ENCODE data around the gene FSTL5. TPM values are rescaled to one million over a fixed set of nuclear protein-coding genes. Genes with fewer than 3 reads are reported as not detected.

The FSTL5 gene
- total RNA-seq, 2 experiments from 2014 or later: not detected

- Mint-ChIP-seq H3K4me3 (no peak overlapping the region), H3K27ac (no peak overlapping the region), H3K36me3 (no peaks in the 10 kb centered on the region), H3K9me3 (ENCODE audit: low read depth) (peaks cover 2% of the 10 kb centered on the region), H3K4me1 (no peaks in the 10 kb centered on the region), H3K27me3 (no peaks in the 10 kb centered on the region)
- no peak for ATAC-seq
- no peak for DNase-seq
- CTCF ChIA-PET: no interaction called here
These were observed 336.8 kb downstream of the FSTL5 start for GRCh38 chr4:161827013-161827412.

- no peak for ATAC-seq
- Mint-ChIP-seq H3K36me3 (no peaks in the 10 kb centered on the region), H3K27me3 (no peaks in the 10 kb centered on the region), H3K4me3 (no peak overlapping the region), H3K4me1 (no peaks in the 10 kb centered on the region), H3K27ac (no peak overlapping the region), H3K9me3 (ENCODE audit: low read depth) (peaks cover 2% of the 10 kb centered on the region)
- CTCF ChIA-PET: no interaction called here
- DNase-seq: no peak
These were observed 340.4 kb downstream of the FSTL5 start for GRCh38 chr4:161823450-161823849.

GRCh38 chr4:161822174-161822573 is 341.6 kb downstream of the FSTL5 start:
- Mint-ChIP-seq H3K27ac (no peak overlapping the region), H3K4me3 (no peak overlapping the region), H3K9me3 (ENCODE audit: low read depth) (no peaks in the 10 kb centered on the region), H3K36me3 (no peaks in the 10 kb centered on the region), H3K4me1 (no peaks in the 10 kb centered on the region), H3K27me3 (no peaks in the 10 kb centered on the region)
- ATAC-seq: no peak
- no peak for DNase-seq
- CTCF ChIA-PET: no interaction called here

- Mint-ChIP-seq H3K36me3 (no peaks in the 10 kb centered on the region), H3K4me3 (no peak overlapping the region), H3K27me3 (no peaks in the 10 kb centered on the region), H3K4me1 (no peaks in the 10 kb centered on the region), H3K27ac (no peak overlapping the region), H3K9me3 (ENCODE audit: low read depth) (peaks cover 4% of the 10 kb centered on the region)
- CTCF ChIA-PET: no interaction called here
- ATAC-seq (no peak), DNase-seq (no peak)
These were observed 345.9 kb downstream of the FSTL5 start for GRCh38 chr4:161817914-161818313.

- no peak for ATAC-seq
- no peaks in the 10 kb centered on the region for H3K4me1 Mint-ChIP-seq
- CTCF ChIA-PET: no interaction called here
- no peak for DNase-seq
- no peak overlapping the region for H3K27ac Mint-ChIP-seq
- H3K9me3 Mint-ChIP-seq (ENCODE audit: low read depth): peaks cover 4% of the 10 kb centered on the region
- no peak overlapping the region for H3K4me3 Mint-ChIP-seq
- H3K36me3 Mint-ChIP-seq: no peaks in the 10 kb centered on the region
- no peaks in the 10 kb centered on the region for H3K27me3 Mint-ChIP-seq
These were observed 346.8 kb downstream of the FSTL5 start for GRCh38 chr4:161816958-161817357.

GRCh38 chr4:161815841-161816240 is 348.0 kb downstream of the FSTL5 start:
- Mint-ChIP-seq H3K27me3 (no peaks in the 10 kb centered on the region), H3K36me3 (no peaks in the 10 kb centered on the region), H3K27ac (no peak overlapping the region), H3K4me3 (no peak overlapping the region), H3K4me1 (no peaks in the 10 kb centered on the region), H3K9me3 (ENCODE audit: low read depth) (peaks cover 4% of the 10 kb centered on the region)
- no peak for ATAC-seq
- DNase-seq: no peak
- CTCF ChIA-PET: no interaction called here

- H3K27ac Mint-ChIP-seq: no peak overlapping the region
- no peak overlapping the region for H3K4me3 Mint-ChIP-seq
- CTCF ChIA-PET: no interaction called here
These were observed 349.9 kb downstream of the FSTL5 start for GRCh38 chr4:161813889-161814288.

GRCh38 chr4:161813389-161813788 is 350.4 kb downstream of the FSTL5 start:
- Mint-ChIP-seq H3K27me3 (no peaks in the 10 kb centered on the region), H3K36me3 (no peaks in the 10 kb centered on the region), H3K4me3 (no peak overlapping the region), H3K4me1 (no peaks in the 10 kb centered on the region), H3K27ac (no peak overlapping the region), H3K9me3 (ENCODE audit: low read depth) (peaks cover 6% of the 10 kb centered on the region)
- DNase-seq (no peak), ATAC-seq (no peak)
- CTCF ChIA-PET: no interaction called here

More at GRCh38 chr4:161813889-161814288, 349.9 kb downstream of the FSTL5 start:
- Mint-ChIP-seq H3K4me1 (no peaks in the 10 kb centered on the region), H3K27me3 (no peaks in the 10 kb centered on the region), H3K9me3 (ENCODE audit: low read depth) (peaks cover 6% of the 10 kb centered on the region), H3K36me3 (no peaks in the 10 kb centered on the region)
- no peak for ATAC-seq
- no peak for DNase-seq

GRCh38 chr4:161803171-161803570 is 360.6 kb downstream of the FSTL5 start:
- no peak for DNase-seq
- no peak for ATAC-seq
- CTCF ChIA-PET: no interaction called here
- no peaks in the 10 kb centered on the region for H3K4me1 Mint-ChIP-seq
- no peak overlapping the region for H3K4me3 Mint-ChIP-seq
- no peaks in the 10 kb centered on the region for H3K27me3 Mint-ChIP-seq
- no peak overlapping the region for H3K27ac Mint-ChIP-seq
- no peaks in the 10 kb centered on the region for H3K36me3 Mint-ChIP-seq
- H3K9me3 Mint-ChIP-seq (ENCODE audit: low read depth): peaks cover 11% of the 10 kb centered on the region

GRCh38 chr4:161799710-161800109 is 364.1 kb downstream of the FSTL5 start:
- H3K9me3 Mint-ChIP-seq (ENCODE audit: low read depth): no peaks in the 10 kb centered on the region
- H3K27ac Mint-ChIP-seq: no peak overlapping the region
- no peak overlapping the region for H3K4me3 Mint-ChIP-seq
- no peaks in the 10 kb centered on the region for H3K36me3 Mint-ChIP-seq
- ATAC-seq (no peak), DNase-seq (no peak)
- no peaks in the 10 kb centered on the region for H3K27me3 Mint-ChIP-seq
- CTCF ChIA-PET: no interaction called here
- no peaks in the 10 kb centered on the region for H3K4me1 Mint-ChIP-seq

GRCh38 chr4:161792991-161793390 is 370.8 kb downstream of the FSTL5 start:
- Mint-ChIP-seq H3K27me3 (no peaks in the 10 kb centered on the region), H3K36me3 (no peaks in the 10 kb centered on the region), H3K27ac (no peak overlapping the region), H3K9me3 (ENCODE audit: low read depth) (no peaks in the 10 kb centered on the region), H3K4me3 (no peak overlapping the region), H3K4me1 (no peaks in the 10 kb centered on the region)
- no peak for ATAC-seq
- DNase-seq: no peak
- CTCF ChIA-PET: no interaction called here

- no peak for DNase-seq
- no peak for ATAC-seq
- H3K4me1 Mint-ChIP-seq: no peaks in the 10 kb centered on the region
- H3K9me3 Mint-ChIP-seq (ENCODE audit: low read depth): no peaks in the 10 kb centered on the region
- H3K4me3 Mint-ChIP-seq: no peak overlapping the region
- H3K27me3 Mint-ChIP-seq: no peaks in the 10 kb centered on the region
- no peak overlapping the region for H3K27ac Mint-ChIP-seq
- no peaks in the 10 kb centered on the region for H3K36me3 Mint-ChIP-seq
- CTCF ChIA-PET: no interaction called here
These were observed 371.8 kb downstream of the FSTL5 start for GRCh38 chr4:161791796-161792556.

GRCh38 chr4:161767116-161767515 is 396.7 kb downstream of the FSTL5 start:
- Mint-ChIP-seq H3K4me1 (no peaks in the 10 kb centered on the region), H3K36me3 (no peaks in the 10 kb centered on the region)

GRCh38 chr4:161762796-161763195 is 401.0 kb downstream of the FSTL5 start:
- ATAC-seq (no peak), DNase-seq (no peak)
- H3K9me3 Mint-ChIP-seq (ENCODE audit: low read depth): peaks cover 4% of the 10 kb centered on the region
- no peaks in the 10 kb centered on the region for H3K27me3 Mint-ChIP-seq
- H3K4me3 Mint-ChIP-seq: no peak overlapping the region
- H3K27ac Mint-ChIP-seq: no peak overlapping the region
- H3K4me1 Mint-ChIP-seq: no peaks in the 10 kb centered on the region
- H3K36me3 Mint-ChIP-seq: no peaks in the 10 kb centered on the region
- CTCF ChIA-PET: no interaction called here

More at GRCh38 chr4:161767116-161767515, 396.7 kb downstream of the FSTL5 start:
- ATAC-seq (no peak), DNase-seq (no peak)
- Mint-ChIP-seq H3K27me3 (no peaks in the 10 kb centered on the region), H3K4me3 (no peak overlapping the region), H3K27ac (no peak overlapping the region), H3K9me3 (ENCODE audit: low read depth) (peaks cover 4% of the 10 kb centered on the region)
- CTCF ChIA-PET: no interaction called here

GRCh38 chr4:161760008-161760407 is 403.8 kb downstream of the FSTL5 start:
- ATAC-seq (no peak), DNase-seq (no peak)
- no peak overlapping the region for H3K4me3 Mint-ChIP-seq
- peaks cover 4% of the 10 kb centered on the region for H3K9me3 Mint-ChIP-seq (ENCODE audit: low read depth)
- no peaks in the 10 kb centered on the region for H3K36me3 Mint-ChIP-seq
- no peaks in the 10 kb centered on the region for H3K4me1 Mint-ChIP-seq
- no peak overlapping the region for H3K27ac Mint-ChIP-seq
- H3K27me3 Mint-ChIP-seq: no peaks in the 10 kb centered on the region
- CTCF ChIA-PET: no interaction called here

Data from activated CD8-positive, alpha-beta memory T cell treated with anti-CD3 and anti-CD28 coated beads, Interleukin-2, amount 10 ng/mL, durations not matched to agents 7 days and 5 days (primary cell).